HG03442 (cell line): ENCODE data around the gene DEFB114.
A peak's percentile ranks its signal among the peaks of the same experiment; 100 is the strongest.
"Not testable (repeated sequence)": the region's sequence is repeated elsewhere in the genome, so short reads cannot be mapped to it uniquely, and the experiment has no call there.

Experiments
- ATAC-seq: cut with Tn5 transposase; IDR thresholded peaks from one replicate; pipeline ENCODE4 v1.9.1; 2021; ENCODE audit warnings: mild to moderate bottlenecking, moderate library complexity; ENCODE audit not compliant: unreplicated experiment

The DEFB114 gene, protein sequence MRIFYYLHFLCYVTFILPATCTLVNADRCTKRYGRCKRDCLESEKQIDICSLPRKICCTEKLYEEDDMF

DNA sequence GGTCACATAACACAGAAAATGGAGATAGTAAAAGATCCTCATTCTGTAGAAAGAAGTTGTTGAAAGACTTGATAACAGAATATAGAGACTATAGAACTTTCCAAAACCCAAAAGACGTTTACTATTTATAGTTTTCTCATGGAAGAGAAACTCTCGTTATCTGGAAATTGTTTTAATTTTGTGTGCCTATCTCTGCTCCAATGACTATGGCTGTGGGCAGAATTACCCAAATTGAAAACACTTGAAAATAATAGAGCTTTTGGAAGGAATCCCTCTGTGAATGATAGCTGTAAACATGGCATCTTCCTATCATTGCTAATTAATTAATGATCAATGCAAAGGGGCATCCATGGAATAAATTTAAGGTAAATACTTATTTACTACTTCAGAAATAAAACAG lies at the start of gene DEFB114:
Gene DEFB114, minus strand, starts transcription at position 101 of the 400 bp plus-strand sequence. Its CDS starts 59 bp downstream, at position 42.
- no peak for ATAC-seq

DNA sequence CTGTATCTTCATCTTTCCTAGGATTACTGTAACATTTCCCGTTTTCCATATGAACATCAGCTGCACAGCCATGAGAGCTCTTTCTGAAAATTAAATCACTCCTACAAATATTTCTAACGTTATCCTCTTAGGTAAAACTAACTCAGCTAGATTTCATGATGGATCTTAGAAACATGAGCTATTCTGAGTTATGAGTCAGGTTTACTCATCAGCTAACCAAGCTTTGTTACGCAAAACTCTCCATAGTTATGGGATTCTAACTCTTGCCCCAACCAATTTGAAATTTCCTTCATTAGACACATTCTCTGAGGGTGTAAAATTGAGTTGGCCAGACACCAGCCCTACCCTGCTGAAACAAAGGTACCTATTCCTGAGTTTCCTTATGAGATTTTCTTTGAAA lies 43.9 kb upstream of the DEFB114 start:
- no peak for ATAC-seq

DNA sequence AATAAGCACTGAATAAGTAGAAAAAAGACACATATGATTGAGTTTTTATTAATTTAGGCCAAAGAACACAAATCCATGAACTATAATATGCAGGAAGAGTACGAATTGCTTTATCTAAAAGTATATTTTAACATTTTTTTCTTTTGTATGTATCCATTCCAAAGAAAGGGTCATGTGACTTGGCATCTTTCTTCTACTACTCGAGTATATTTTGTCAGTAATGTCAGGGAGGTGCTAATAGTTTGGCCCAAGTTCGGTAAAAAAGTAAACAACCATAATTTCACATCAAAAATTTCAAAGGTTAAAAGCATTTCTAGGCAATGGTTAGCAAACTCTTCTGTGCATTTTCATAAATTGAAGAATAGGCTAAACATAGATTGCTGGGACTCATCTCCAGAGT lies 39.2 kb upstream of the DEFB114 start:
- no peak for ATAC-seq

DNA sequence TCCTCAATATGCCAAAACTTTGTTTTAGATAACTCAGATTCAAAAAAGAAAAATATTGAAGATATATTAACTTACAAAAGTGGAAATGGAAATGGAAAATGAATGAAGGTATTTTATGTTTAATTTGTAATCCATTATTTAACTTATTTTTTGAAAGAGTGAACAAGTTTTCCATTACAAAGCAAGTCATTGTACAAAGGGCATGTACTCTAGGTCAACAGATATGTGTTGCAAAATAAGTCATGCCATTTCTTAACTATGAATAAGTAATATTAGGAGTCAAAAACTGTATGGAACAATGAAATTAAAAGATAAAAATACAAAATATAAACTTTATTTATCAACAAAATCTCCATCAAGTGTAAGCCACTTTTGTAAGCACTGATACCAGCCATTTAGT lies 31.3 kb upstream of the DEFB114 start:
- no peak for ATAC-seq

DNA sequence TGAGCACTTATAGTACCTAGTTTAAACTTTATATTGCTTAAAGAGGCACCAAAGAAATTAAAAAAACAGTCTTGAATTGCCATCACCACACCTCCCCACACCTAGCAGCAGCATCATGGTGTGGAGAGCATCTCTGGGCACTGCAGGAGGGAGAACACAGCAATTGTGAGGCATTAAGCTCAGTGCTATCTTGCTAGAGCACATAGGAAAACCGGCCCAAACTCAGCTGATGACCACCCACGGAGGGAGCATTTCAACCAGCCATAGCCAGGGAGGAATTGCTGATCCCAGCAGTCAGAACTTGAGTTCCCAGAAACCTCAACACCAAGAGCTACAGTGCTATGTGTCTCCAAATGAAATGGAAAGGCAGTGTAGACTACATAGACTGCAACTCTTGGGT lies 24.9 kb upstream of the DEFB114 start:
- no peak for ATAC-seq

DNA sequence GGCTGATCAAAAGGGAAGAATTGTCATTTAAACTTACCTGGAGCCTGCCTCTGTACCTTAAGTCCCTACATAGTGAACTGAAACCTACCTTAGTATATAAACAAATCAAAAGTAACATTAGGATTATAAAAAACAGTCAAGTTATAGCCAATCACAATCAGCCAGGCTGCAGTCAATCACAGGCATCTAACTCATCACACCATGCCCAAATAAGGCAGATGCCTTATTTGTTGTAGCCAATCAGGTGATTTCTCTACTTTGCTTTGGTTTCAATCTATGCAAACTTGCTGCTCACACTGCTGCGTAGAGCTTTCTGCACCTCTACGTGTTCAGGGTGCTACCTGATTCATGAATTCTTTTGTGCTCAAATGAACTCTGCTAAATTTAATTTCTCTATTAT lies 23.8 kb upstream of the DEFB114 start:
- no peak for ATAC-seq

DNA sequence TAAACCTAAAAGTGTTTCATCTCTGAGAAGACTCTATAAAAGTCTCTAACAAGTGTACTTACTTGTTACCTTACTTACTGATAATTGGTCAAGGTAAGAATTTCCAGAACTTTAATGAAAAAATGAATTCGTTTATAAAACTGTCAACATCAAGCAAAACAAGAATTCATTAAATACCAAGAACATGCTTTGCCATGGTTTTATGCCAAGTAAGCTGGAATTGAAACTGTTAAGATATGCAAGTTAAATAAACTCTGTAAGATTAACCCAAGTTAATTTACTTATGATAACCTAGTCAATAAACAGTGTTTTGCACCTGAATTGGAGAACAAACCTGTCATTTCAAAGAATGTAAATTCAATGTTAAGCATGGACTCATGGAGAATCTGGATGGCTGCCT lies 22.6 kb upstream of the DEFB114 start:
- no peak for ATAC-seq

DNA sequence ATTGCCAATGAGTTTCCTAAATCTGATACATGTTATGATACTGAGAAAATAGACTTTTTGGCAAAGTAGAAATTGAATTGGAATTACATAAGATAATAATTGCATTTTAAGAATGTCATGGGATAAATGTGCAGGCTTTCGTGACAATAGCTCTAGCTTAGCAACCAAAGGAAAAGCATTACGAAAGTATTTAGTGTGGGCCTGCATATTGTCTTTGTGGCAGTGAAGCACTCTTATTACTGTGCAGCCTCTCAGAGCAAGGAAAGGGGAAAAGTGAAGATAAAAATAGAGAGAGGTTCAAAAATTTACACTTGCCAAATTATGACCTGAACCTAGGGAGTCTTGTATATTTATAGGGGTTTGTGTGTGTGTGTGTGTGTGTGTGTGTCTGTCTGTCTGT lies 18.1 kb upstream of the DEFB114 start:
- ATAC-seq = no peak

DNA sequence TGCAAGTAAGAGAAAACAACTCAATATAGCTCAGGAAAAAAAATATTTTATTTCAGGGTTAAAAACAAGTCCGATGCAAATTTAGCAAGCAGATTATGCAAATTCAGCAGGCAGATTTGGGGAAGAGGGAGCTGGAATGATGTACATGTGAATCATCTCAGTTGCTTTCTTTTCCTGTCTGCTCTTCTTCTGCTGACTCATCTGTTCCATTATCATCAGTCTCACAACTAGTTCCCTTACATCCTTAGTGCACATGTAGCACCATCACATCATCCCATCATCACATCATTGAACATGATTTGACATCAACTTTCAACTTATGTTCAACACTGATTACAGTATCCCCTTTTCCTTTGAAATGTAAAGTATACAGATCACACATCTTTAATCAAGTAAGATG lies 16.9 kb upstream of the DEFB114 start:
- peak; percentile 69 for ATAC-seq

DNA sequence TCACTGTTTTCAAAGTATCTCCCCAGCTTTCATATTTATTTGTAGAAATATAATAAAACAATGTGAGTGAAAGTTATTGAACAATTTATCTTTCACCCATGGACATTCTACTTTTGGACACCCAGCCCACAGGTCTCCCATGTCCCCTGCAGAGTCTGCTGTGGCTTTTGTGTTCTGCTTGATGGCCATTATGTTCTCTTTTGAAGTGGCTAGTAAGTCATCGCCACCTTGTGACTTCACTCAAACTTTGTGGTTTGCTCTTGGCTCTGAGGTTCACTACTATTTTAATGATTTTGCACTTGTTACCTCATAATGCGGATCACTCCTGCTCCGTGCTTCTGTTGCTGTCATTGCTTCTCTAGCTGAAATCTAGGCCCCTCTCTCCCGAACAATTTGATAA lies 15.6 kb upstream of the DEFB114 start:
- peak; percentile 57 for ATAC-seq

DNA sequence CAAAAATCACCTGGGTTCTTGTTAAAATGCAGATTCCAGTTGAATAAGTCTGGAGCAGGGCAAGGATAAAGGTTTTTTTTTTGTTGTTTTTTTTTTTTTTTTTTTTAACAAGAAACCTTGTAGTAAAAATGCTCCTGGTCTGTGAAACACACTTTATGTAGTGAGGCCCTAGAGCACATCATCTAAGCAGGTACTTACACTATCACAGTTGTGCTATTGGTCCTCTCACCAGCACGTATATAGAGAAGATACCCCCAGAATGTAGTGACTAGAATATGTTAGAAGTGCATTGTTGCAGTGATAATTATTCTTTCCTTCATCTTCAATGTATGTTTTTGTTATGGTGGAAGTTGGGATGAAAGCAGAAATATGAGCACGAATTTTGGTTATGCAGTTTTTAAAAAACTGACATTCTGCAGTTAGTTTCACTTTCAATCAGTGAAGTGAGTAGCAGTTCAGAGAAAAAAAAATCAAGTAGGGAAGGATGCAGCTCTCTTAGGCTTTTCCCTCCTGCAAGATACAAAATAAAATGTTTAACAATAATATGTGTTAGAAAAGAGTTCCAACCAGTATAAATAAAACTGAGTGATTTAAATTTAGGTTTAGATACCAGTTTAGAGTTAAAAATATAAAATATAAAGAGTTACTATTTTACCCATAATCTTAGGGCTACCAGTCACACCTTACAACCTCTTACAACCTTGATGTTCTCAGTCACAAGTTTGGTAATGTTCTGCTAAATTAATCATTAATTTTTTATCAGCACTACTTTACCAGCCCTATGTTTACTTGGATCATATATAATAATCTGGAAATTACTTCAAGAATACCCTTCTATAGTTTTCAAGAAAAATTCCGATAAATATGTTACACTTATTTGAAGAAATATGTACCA lies 14.6 kb upstream of the DEFB114 start:
- no peak for ATAC-seq

DNA sequence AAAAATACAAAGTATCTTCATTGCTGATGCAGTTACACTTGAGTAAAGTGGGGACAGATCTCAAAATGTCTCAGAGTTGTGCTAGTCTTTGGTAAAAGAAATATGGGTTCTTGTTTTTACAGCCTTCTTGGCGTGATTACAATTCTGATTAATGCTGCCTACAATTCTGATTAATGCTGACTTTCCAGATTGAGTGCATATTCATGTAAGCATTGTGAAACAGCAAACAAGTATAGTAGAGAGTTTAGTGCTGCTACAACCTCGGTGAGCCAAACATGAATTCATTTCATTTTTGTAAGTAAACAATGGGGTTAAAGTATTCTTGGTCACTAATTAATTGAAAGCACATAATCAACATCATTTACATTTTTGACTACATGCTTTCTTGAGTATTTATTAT lies 5.6 kb upstream of the DEFB114 start, which contains the start of gene DEFB113:
Gene DEFB113, minus strand, starts transcription at position 21 of the 400 bp plus-strand sequence. Its CDS starts 0 bp downstream, at position 21.
- ATAC-seq = no peak

DNA sequence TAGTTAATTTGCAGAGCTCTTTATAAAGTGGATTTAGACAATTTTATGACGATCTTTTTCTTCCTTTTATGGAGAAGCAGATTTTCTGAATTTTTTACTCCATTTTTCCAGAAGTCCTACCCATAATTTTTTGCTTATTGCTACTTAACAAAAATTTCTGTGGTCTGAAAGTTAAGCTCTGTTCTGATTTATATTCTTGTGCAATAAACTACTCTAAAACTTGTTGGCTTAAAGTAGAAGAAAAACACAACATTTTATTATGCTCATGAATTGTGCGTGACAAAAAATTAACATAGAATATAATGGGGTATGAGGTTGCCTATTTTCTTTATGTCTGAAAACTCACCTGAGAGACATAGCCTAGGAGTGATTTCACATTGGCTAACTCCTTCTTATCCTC lies 2.9 kb upstream of the DEFB114 start:
- no peak for ATAC-seq

DNA sequence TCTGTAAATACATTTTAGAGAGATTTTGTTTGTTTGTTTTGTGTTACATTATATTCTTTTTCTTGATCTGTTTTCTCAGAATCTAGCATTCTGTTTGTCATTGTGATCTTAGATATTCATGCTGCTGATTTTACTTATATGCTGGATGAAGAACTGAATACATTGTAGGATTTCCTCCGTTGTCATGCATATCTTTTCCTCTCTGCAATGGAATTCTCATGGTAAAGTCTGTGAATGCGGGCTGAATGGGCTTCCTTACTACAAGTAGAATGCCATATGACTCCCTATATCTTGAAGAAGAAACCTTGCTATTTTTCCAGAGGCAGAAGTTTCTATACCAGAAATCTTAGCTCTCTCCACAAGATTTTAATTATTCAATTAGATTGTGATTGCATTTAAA lies 2.4 kb upstream of the DEFB114 start:
- no peak for ATAC-seq

DNA sequence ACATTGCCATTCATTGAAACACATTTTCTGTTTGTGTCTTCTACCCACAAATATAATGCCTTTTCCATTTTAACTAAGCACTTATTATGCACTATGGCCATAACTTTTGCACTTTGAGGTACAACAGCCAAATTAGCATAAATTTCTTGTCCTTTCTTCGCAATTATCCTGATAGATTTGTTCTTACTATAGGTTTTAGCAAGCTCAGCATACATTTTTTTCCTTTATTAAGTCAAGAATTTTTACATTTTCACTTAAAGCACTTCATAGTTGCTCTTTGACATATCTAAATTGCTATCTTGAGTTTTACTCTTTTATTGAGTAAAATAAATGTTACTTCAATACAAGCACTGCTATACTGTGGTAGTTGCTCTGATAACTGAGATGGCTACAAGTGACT lies 5.8 kb downstream of the DEFB114 start:
- no peak for ATAC-seq

DNA sequence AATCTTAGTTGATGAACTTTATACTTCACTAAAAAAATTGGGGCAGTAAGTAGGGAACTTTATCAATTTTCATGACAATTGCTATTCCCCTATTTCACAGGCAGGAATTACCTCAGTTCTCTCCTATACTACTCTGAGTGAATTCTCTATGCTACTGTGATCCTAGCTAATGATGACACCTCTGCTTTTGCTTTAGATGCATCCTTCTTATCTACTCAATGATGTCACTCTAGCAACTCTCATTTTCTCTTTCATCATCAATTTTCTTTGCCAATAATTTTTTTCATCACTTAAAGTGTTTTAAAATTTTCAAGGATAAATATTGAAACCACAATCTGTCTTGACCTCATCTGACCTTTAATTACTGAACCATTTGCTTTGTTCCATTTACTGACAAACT lies 8.1 kb downstream of the DEFB114 start:
- no peak for ATAC-seq

DNA sequence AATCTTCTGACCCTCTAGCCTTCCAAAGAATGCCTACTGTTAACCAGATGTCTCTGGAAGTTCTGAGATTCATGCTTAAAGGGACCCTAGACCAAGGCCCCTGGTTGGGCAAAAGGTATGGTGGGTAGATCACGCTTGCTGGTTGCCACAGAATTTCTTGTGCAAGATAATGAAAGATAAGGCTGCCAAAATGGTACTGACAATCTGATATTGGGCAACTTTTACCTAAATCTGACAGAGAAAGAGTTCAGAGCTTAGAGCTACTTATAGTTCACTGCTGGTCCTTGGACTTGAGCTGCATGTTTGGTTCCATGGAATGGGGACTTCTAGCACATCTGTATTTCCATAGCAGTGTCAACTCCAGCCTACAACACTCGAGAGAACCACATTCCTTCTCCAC lies 12.0 kb downstream of the DEFB114 start:
- ATAC-seq = no peak

DNA sequence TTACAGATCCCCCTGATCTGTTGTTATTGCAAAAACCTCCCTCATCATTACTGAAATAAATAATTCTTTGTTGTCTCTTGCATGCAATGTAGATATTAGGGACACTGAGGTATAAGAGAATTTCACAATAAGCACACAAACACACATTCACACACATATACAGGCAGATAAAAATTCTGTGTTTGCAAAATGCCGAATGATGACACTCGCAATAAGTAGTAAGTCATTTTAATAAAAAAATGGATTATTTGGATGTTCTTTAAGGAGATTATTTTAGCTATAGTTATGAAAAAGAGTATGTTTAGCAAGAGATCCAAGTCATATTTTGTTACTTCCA lies 13.6 kb downstream of the DEFB114 start:
- no peak for ATAC-seq

DNA sequence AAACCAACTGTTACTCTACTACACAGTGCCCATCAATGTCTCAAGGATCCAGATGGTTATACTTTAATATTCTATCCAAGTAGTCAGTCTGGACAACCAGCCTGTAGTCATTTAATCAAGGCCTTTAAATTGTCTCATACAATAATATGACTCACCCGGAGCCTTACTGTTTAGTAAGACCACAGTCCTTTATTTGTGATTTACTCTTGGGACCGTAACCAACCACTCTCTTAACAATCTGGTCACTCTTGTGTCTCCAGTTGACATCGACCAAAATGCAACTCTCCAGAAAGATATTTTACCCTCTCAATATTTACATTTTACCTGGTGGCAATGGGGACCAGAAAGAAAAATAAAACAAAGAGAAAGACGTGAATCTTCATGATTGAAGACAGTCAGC lies 14.9 kb downstream of the DEFB114 start:
- ATAC-seq = no peak

DNA sequence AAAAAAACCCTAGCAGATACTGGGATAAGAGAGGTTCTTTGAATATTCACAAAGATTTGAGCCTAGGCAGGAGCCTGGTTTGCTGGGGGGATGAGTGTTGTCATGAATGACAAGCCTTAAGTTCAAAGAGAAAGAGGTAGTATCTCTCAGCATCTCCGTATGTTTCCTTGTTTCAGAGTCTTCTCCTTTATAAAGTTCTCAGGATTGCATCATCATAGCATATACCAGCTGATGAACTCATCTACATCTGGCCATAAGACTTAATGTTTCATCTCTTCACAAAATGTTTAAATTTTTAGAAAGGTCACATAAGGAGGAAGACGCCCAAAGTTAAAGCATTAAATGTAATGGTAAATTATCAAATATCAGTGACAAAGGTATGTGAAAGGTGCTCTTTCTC lies 17.1 kb downstream of the DEFB114 start:
- ATAC-seq = no peak

DNA sequence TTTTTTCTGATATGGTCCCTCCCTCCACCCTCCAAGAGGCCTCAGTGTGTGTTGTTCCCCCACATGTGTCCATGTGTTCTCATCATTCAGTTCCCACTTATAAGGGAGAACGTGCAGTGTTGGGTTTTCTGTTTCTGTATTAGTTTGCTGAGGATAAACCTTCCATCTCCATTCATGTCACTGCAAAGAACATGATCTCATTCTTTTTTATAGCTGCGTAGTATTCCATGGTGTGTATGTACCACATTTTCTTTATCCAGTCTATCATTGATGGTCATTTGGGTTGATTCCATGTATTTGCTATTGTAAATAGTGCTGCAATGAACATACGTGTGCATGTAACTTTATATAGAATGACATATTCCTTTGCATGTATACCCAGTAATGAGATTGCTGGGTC lies 19.9 kb downstream of the DEFB114 start:
- ATAC-seq = not testable (repeated sequence)

DNA sequence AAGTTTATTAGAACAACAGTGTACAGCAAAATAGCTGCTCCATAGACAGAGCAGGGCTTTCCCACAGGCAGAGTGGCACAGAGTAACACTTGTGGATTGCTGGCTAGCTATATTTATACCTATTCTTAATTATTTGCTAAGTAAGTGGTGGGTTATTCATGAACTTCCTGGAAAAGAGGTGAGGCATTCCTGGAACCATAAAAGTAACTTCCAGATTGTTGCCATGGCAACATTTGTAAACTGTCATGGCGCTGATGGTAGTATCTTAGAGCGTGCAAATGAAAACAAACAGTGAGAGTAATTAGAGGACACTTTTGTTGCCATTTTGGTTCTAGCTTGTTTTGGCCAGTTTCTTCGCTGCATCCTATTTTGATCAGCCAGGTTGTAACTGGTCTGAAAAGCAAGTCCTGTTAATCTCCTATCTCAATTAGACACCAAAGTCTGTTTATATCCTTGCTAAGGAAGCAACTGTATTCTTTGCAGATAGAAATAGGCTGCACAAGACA lies 23.9 kb downstream of the DEFB114 start:
- ATAC-seq = no peak

DNA sequence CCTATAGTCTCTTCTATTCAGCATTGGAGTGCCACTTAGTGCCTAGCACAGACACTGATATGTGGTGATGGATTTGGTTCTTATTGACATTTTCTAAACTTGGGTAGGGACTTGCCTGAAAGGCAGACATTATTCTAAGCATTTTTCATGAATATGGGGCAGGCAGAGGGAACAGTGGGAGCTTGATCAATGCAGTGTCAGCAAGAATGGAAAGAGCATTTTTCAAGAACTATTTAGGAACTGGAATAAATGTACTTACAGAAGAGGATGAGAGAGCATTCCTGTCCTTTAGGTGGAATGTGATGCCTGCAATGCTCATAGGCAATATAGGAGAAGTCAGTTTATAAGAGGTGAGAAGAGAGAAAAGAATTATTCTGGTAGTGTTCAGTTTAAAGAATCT lies 26.2 kb downstream of the DEFB114 start:
- ATAC-seq = no peak
